Endodermal cell (in vitro differentiated cells): Measurements from ENCODE around the gene CDH13. TPM values are rescaled to one million over a fixed set of nuclear protein-coding genes. Genes with fewer than 3 reads are reported as not detected.

Experiments
- DNase-seq: peaks from one replicate; pipeline ENCODE4 v3.0.0-alpha.2; 2017
- H3K27ac ChIP-seq: 2 replicates; pipeline ENCODE4 v1.5.1; 2013; ENCODE audit warnings: mild to moderate bottlenecking, low read depth, low read length, moderate library complexity
- H3K27me3 ChIP-seq: 2 replicates; pipeline ENCODE4 v1.6.1; 2013; ENCODE audit warnings: mild to moderate bottlenecking, low read length, moderate library complexity; ENCODE audit not compliant: insufficient read depth, control insufficient read depth, poor library complexity, severe bottlenecking
- H3K36me3 ChIP-seq: 2 replicates; pipeline ENCODE4 v1.7.0; 2013; ENCODE audit warnings: mild to moderate bottlenecking, low read length, moderate library complexity; ENCODE audit not compliant: control insufficient read depth, insufficient read depth
- H3K4me1 ChIP-seq: one replicate; pipeline ENCODE4 v1.7.0; 2013; ENCODE audit warnings: low read length; ENCODE audit not compliant: control insufficient read depth, insufficient read depth
- H3K4me3 ChIP-seq: 2 replicates; pipeline ENCODE4 v1.5.1; 2013; ENCODE audit warnings: mild to moderate bottlenecking, low read length, moderate library complexity
- H3K9ac ChIP-seq: 2 replicates; pipeline ENCODE4 v1.6.1; 2013; ENCODE audit warnings: mild to moderate bottlenecking, low read length, moderate library complexity; ENCODE audit not compliant: poor library complexity, severe bottlenecking; ENCODE audit errors: extremely low read depth
- H3K9me3 ChIP-seq: 2 replicates; pipeline ENCODE4 v1.6.1; 2013; ENCODE audit warnings: mild to moderate bottlenecking, low read length, moderate library complexity; ENCODE audit not compliant: control insufficient read depth
- H3K27ac Mint-ChIP-seq: 2 replicates; pipeline ENCODE4 v1.8.0; 2020; ENCODE audit warnings: mixed read lengths
- H3K27me3 Mint-ChIP-seq: 2 replicates; pipeline ENCODE4 v1.8.0; 2021; ENCODE audit warnings: mild to moderate bottlenecking, mixed read lengths; ENCODE audit not compliant: insufficient read depth
- H3K36me3 Mint-ChIP-seq: 2 replicates; pipeline ENCODE4 v1.8.0; 2020; ENCODE audit warnings: low read depth, mixed read lengths
- H3K4me1 Mint-ChIP-seq: 2 replicates; pipeline ENCODE4 v1.8.0; 2020; ENCODE audit warnings: mixed read lengths
- H3K4me3 Mint-ChIP-seq: 2 replicates; pipeline ENCODE4 v1.8.0; 2020; ENCODE audit warnings: mild to moderate bottlenecking, moderate library complexity, mixed read lengths
- H3K9me3 Mint-ChIP-seq: 2 replicates; pipeline ENCODE4 v1.8.0; 2020; ENCODE audit warnings: mild to moderate bottlenecking, mixed read lengths
- CTCF ChIP-seq: fragments of 200-600 bp; sonication (generic); conservative IDR thresholded peaks from 2 replicates; pipeline ENCODE4 v1.5.0; 2021; ENCODE audit warnings: antibody characterized with exemption, mild to moderate bottlenecking
- WGBS, 2 experiments: methylation state at CpG; one replicate each; pipeline versions ENCODE4 v1.1.5 to v1.1.7; 2013; ENCODE audit warnings: missing lambda C conversion rate in 2 of 2, mixed read lengths in 1 of 2; ENCODE audit not compliant: insufficient coverage in 1 of 2, insufficient read length in 1 of 2; 5-methylcytosine and 5-hydroxymethylcytosine counted together
- total RNA-seq, 2 donors: library from RNA; stranded (reverse); fragmentation: NEBNext Ultra II Directional in 1 of 2; extraction: Animal tissue kit (Norgen Biotek cat#: 25700) in 1 of 2; gene quantifications; 2 replicates in 1 of 2; 3 replicates in 1 of 2; pipeline ENCODE4 v1.2.1, GENCODE V29; 2021

The CDH13 gene
- total RNA-seq, 2 donors from 2014 or later, result 0.86 to 1.8 TPM

DNA sequence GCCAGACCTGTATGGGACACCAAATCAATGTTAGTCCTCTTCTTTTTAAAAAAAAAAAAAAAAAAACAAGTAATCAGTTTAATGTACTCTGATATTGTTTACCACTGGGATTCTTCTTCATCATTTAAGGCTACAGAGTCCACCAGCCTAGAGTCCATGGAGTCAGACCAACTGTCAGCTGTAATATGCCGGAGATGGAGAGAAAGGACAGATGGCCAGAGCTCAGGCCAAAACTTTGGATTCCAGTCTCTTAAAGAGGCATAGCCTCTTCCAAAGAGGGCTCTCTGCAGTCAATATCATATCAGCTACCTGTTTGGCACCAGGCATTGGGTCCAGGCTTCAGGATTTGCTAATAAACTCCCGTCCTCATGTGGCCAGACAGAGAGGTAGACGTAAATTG is 711.4 kb downstream of the CDH13 start:
- H3K9ac ChIP-seq, result no peak overlapping the region
- no peak overlapping the region for H3K4me3 ChIP-seq
- H3K9me3 ChIP-seq, result no peaks in the 10 kb centered on the region
- H3K4me1 ChIP-seq, result peaks cover 5% of the 10 kb centered on the region
- no peaks in the 10 kb centered on the region for H3K27me3 ChIP-seq
- Mint-ChIP-seq H3K36me3 (no peaks in the 10 kb centered on the region), H3K9me3 (no peaks in the 10 kb centered on the region), H3K4me1 (peaks cover 9% of the 10 kb centered on the region), H3K4me3 (no peak overlapping the region), H3K27ac (no peak overlapping the region), H3K27me3 (no peaks in the 10 kb centered on the region)
- TF ChIP-seq CTCF, result no peak
- 96 to 100% methylated on average over 1 to 3 of the region's 3 CpGs for WGBS, 2 experiments
- no peak for DNase-seq
- no peak overlapping the region for H3K27ac ChIP-seq
- H3K36me3 ChIP-seq, result no peaks in the 10 kb centered on the region

- Histone ChIP-seq H3K27ac (no peak overlapping the region), H3K4me3 (no peak overlapping the region), H3K27me3 (no peaks in the 10 kb centered on the region), H3K36me3 (no peaks in the 10 kb centered on the region), H3K9ac (no peak overlapping the region), H3K4me1 (peaks cover 5% of the 10 kb centered on the region), H3K9me3 (no peaks in the 10 kb centered on the region)
- Mint-ChIP-seq H3K4me1 (peaks cover 9% of the 10 kb centered on the region), H3K27ac (no peak overlapping the region), H3K27me3 (no peaks in the 10 kb centered on the region), H3K36me3 (no peaks in the 10 kb centered on the region), H3K9me3 (no peaks in the 10 kb centered on the region), H3K4me3 (no peak overlapping the region)
- 76 to 78% methylated on average over 1 to 2 of the region's 2 CpGs for WGBS, 2 experiments
- DNase-seq, result no peak
- TF ChIP-seq CTCF, result no peak
Measured at GRCh38 chr16:83338941-83339340, 712.2 kb downstream of the CDH13 start.

- 89 to 93% methylated on average over 7 to 8 of the region's 8 CpGs for WGBS, 2 experiments
- H3K36me3 Mint-ChIP-seq, result no peaks in the 10 kb centered on the region
- TF ChIP-seq CTCF, result no peak
- no peak overlapping the region for H3K4me3 Mint-ChIP-seq
- H3K4me1 Mint-ChIP-seq, result peaks cover 4% of the 10 kb centered on the region
- no peaks in the 10 kb centered on the region for H3K9me3 ChIP-seq
- H3K27ac Mint-ChIP-seq, result no peak overlapping the region
- DNase-seq, result no peak
- no peaks in the 10 kb centered on the region for H3K36me3 ChIP-seq
- no peaks in the 10 kb centered on the region for H3K27me3 Mint-ChIP-seq
- H3K4me3 ChIP-seq, result no peak overlapping the region
- no peak overlapping the region for H3K27ac ChIP-seq
- H3K9me3 Mint-ChIP-seq, result no peaks in the 10 kb centered on the region
- H3K4me1 ChIP-seq, result peaks cover 2% of the 10 kb centered on the region
- no peaks in the 10 kb centered on the region for H3K27me3 ChIP-seq
- H3K9ac ChIP-seq, result no peak overlapping the region
Measured at GRCh38 chr16:83343935-83344366, 717.2 kb downstream of the CDH13 start.
